IPS-15b (cell line): ENCODE measurements around the gene HSPBP1.

Experiments
- H3K27me3 ChIP-seq: one replicate; pipeline ENCODE4 v1.6.1; 2013; ENCODE audit warnings: low read length; ENCODE audit not compliant: control insufficient read depth, insufficient read depth
- H3K36me3 ChIP-seq: one replicate; pipeline ENCODE4 v1.6.1; 2013; ENCODE audit warnings: low read length; ENCODE audit not compliant: control insufficient read depth, insufficient read depth
- H3K4me1 ChIP-seq: one replicate; pipeline ENCODE4 v1.6.1; 2013; ENCODE audit warnings: mild to moderate bottlenecking, low read length; ENCODE audit not compliant: control insufficient read depth, insufficient read depth
- H3K4me3 ChIP-seq: one replicate; pipeline ENCODE4 v1.5.1; 2013; ENCODE audit warnings: low read depth, low read length
- H3K9ac ChIP-seq: one replicate; pipeline ENCODE4 v1.6.1; 2013; ENCODE audit warnings: low read depth, mild to moderate bottlenecking, low read length
- H3K9me3 ChIP-seq: one replicate; pipeline ENCODE4 v1.6.1; 2013; ENCODE audit warnings: mild to moderate bottlenecking, low read length; ENCODE audit not compliant: control insufficient read depth, insufficient read depth

The HSPBP1 gene

DNA sequence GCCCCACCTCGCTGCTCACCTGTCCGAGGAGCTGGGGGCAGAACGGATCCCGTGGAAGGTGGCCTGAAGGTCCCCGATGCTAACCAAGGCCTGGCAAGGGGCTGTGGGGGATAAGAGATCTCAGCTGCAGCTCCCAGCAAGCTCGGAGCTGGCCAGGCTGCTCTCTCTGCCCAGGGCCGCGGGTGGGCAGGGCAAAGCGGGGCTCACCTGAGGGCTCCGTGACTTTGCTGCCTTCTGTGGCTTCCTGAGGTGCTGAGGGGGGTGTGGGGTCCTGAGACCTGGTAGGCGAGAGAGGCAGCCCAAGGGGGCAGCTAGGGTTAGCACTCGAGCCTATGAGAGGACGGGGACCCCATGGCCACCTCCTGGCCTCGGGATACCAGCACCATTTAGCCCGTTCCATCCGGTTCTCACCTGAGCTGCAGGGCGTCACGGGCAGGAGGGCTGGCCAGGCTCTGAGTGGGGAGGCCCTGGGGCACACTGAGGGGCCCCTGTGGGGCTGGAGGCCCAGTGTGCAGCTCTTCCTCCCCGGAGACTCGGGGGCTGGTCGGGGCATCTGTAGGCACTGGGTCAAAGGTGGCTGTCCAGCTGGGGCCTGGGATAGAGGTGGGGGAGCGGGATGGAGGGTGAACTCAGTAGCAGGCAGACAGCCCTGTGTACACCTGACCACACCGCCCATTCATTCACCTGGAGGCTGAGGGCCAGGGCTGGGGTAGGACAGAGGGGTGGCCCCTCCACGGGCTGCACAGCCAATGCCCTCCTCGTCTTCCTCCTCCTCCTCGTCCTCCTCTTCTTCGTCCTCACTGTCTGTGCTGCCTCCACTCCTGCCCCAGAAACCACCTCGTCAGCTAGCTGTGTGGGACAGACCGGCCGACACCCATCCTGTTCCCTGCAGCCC, 48.3 kb downstream of the HSPBP1 start:
- peaks cover 50% of the 10 kb centered on the region for H3K36me3 ChIP-seq
- H3K9me3 ChIP-seq, result no peaks in the 10 kb centered on the region
- no peaks in the 10 kb centered on the region for H3K4me1 ChIP-seq
- no peaks in the 10 kb centered on the region for H3K27me3 ChIP-seq
- no peak overlapping the region for H3K9ac ChIP-seq
- no peak overlapping the region for H3K4me3 ChIP-seq

GRCh38 chr19:55230780-55231179, 49.1 kb downstream of the HSPBP1 start:
- Histone ChIP-seq H3K27me3 (no peaks in the 10 kb centered on the region), H3K4me1 (no peaks in the 10 kb centered on the region), H3K9me3 (no peaks in the 10 kb centered on the region), H3K36me3 (peaks cover 45% of the 10 kb centered on the region), H3K4me3 (no peak overlapping the region), H3K9ac (no peak overlapping the region)

DNA sequence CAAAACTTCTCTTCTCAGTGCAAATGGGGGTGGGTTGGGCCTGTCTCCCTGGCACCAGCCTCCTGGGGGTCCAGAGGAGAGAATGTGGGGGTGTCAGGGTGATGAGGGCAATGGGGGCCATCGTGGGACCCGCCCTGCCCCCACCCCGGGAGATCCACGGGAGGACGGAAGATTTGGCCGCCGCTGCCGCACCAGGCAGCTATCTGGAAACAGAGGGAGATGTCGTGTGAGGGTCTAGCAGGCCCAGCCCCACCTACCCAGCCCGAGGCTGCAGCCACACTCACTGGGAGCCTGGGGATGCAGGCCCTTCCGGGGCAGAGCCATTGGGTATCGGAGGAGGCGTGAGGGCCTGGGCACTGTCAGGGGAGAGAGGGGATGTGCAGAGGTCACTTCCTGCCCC, 49.6 kb downstream of the HSPBP1 start:
- no peaks in the 10 kb centered on the region for H3K4me1 ChIP-seq
- no peak overlapping the region for H3K9ac ChIP-seq
- H3K9me3 ChIP-seq, result no peaks in the 10 kb centered on the region
- H3K36me3 ChIP-seq, result peaks cover 45% of the 10 kb centered on the region
- no peaks in the 10 kb centered on the region for H3K27me3 ChIP-seq
- H3K4me3 ChIP-seq, result no peak overlapping the region

DNA sequence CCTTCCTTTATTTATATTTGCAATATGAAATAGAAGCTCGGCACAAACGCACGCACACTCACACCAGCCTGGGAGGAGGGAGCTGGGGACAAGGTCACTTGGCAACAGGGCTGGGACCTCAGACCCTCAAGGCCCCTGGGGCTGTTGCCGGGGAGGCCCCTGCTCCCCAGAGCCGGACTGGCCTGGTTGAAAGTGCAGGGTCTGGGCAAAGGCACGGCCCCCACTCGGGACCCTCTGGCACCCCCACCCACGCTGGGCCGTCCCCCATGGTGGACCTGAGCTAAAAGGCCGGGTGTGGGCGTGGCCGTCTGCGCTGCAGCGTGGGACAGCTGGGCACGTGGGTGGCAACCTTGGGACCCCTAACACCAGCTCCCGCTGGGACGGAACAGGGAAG, 50.1 kb downstream of the HSPBP1 start:
- Histone ChIP-seq H3K27me3 (no peaks in the 10 kb centered on the region), H3K4me3 (no peak overlapping the region), H3K9me3 (no peaks in the 10 kb centered on the region), H3K9ac (no peak overlapping the region), H3K36me3 (peaks cover 45% of the 10 kb centered on the region), H3K4me1 (no peaks in the 10 kb centered on the region)

DNA sequence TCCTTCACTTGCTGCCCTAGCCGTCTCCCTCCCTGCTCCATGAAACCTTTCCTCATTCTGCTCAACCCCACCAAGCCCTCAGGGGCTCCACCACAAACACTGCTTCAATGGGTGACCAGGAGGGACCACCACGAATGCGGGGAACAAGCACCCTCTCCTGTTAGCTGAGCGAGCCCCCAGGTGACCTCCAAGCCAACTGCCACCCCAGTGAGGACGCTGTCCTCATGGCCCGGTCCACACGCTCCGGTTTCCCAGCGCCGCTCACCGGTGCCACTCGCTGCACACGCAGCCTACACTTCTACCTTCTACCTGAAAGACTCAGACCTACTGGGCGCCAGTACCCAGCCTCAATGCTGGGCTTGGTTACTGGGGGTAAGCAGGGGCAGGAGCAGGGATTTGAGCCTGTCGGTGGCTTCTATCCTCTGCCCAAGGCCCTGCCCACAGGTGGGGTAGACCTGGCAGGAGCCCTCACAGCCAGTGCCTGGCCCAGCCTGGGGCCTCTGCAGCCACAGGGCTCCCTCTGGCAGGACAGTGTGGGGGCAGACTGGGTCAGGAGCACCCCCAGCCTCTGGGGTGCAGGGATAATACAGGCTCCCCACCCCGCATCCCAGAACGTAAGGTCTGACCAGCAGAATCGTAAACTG, 50.6 kb downstream of the HSPBP1 start:
- no peaks in the 10 kb centered on the region for H3K4me1 ChIP-seq
- no peaks in the 10 kb centered on the region for H3K9me3 ChIP-seq
- no peaks in the 10 kb centered on the region for H3K27me3 ChIP-seq
- peaks cover 41% of the 10 kb centered on the region for H3K36me3 ChIP-seq
- no peak overlapping the region for H3K9ac ChIP-seq
- H3K4me3 ChIP-seq, result no peak overlapping the region

GRCh38 chr19:55228403-55229031, 51.4 kb downstream of the HSPBP1 start, which contains the start of gene TMEM86B:
Gene TMEM86B, minus strand, starts transcription at chr19:55228763. Its CDS starts 22 bp downstream, at chr19:55228741.
- H3K9ac ChIP-seq, result no peak within 1 kb of the TSS
- H3K4me3 ChIP-seq, result no peak within 1 kb of the TSS
- H3K27me3 ChIP-seq, result no peaks in the 10 kb centered on the region
- no peaks in the 10 kb centered on the region for H3K9me3 ChIP-seq
- peaks cover 39% of the 10 kb centered on the region for H3K36me3 ChIP-seq
- H3K4me1 ChIP-seq, result no peaks in the 10 kb centered on the region

DNA sequence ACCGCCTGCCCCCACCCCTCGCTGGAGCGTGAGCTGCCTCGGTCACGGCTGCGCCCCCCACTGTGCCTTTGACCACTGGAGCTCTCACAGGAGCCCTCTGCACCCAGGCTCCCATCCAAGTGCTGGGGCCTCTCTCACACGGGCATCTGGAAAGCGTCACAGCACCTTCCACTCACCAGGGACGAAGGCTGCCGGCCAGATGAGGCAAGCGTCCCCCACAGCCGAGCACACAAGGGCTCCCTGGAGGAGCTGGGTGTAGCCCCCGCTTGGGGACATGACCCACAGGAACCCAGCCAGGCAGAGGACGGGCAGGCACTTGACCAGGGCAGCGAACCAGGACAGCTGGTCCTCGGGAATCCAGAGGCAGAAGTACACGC, 51.9 kb downstream of the HSPBP1 start:
- peaks cover 39% of the 10 kb centered on the region for H3K36me3 ChIP-seq
- H3K4me3 ChIP-seq, result no peak overlapping the region
- no peaks in the 10 kb centered on the region for H3K27me3 ChIP-seq
- H3K9ac ChIP-seq, result no peak overlapping the region
- no peaks in the 10 kb centered on the region for H3K9me3 ChIP-seq
- H3K4me1 ChIP-seq, result no peaks in the 10 kb centered on the region

DNA sequence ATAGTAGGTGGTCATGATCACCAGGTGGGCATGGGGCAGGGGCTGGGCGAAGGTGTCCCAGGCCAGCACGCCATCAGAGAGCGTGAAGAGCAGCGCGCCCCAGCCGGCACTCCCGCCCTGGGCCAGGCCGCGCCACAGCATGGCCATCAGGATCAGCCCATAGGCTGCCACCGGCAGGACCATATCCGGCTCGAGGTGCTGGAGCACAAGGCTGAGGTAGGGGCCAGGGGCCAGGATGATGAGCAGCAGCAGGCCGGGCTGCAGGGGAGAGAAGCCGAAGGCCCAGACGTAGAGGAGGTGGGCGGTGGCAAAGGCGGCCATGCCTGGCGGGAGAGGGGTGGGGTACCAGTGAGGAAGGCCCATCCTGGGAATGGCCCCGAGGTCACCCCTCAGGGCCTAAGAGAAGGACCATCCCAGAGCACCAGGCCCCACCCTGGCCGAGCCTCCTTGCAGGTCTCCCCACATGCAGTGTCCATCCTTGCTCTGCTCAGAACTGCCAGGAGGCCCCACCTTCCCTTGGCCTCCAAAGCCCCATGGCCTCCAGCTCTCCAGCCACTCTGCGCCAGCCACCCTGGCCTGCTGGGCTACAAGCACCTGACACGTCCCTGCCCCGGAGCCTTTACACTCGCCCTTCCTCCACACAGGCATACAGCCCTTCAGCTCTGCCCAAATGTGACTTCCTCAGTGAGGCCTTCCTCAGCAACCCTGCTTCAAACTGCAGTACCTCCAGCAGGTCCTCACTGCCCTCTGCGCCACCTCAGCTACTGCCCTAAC, 52.5 kb downstream of the HSPBP1 start:
- Histone ChIP-seq H3K36me3 (peaks cover 37% of the 10 kb centered on the region), H3K9ac (no peak overlapping the region), H3K4me3 (no peak overlapping the region), H3K27me3 (no peaks in the 10 kb centered on the region), H3K4me1 (no peaks in the 10 kb centered on the region), H3K9me3 (no peaks in the 10 kb centered on the region)

GRCh38 chr19:55226788-55227187, 53.1 kb downstream of the HSPBP1 start:
- Histone ChIP-seq H3K27me3 (no peaks in the 10 kb centered on the region), H3K36me3 (peaks cover 32% of the 10 kb centered on the region)

GRCh38 chr19:55226273-55226672, 53.6 kb downstream of the HSPBP1 start:
- H3K9me3 ChIP-seq, result no peaks in the 10 kb centered on the region
- H3K27me3 ChIP-seq, result no peaks in the 10 kb centered on the region
- H3K36me3 ChIP-seq, result peaks cover 27% of the 10 kb centered on the region
- no peak overlapping the region for H3K4me3 ChIP-seq
- no peak overlapping the region for H3K9ac ChIP-seq
- H3K4me1 ChIP-seq, result no peaks in the 10 kb centered on the region

More at GRCh38 chr19:55226788-55227187, 53.1 kb downstream of the HSPBP1 start:
- H3K9me3 ChIP-seq, result no peaks in the 10 kb centered on the region
- no peaks in the 10 kb centered on the region for H3K4me1 ChIP-seq
- no peak overlapping the region for H3K9ac ChIP-seq
- H3K4me3 ChIP-seq, result no peak overlapping the region

- no peaks in the 10 kb centered on the region for H3K4me1 ChIP-seq
- H3K36me3 ChIP-seq, result peaks cover 21% of the 10 kb centered on the region
- H3K27me3 ChIP-seq, result no peaks in the 10 kb centered on the region
- no peaks in the 10 kb centered on the region for H3K9me3 ChIP-seq
- no peak overlapping the region for H3K9ac ChIP-seq
- H3K4me3 ChIP-seq, result no peak overlapping the region
Measured at GRCh38 chr19:55225415-55225958, 54.4 kb downstream of the HSPBP1 start.
